Measurements from ENCODE around the gene LUZP1.

The LUZP1 gene

DNA sequence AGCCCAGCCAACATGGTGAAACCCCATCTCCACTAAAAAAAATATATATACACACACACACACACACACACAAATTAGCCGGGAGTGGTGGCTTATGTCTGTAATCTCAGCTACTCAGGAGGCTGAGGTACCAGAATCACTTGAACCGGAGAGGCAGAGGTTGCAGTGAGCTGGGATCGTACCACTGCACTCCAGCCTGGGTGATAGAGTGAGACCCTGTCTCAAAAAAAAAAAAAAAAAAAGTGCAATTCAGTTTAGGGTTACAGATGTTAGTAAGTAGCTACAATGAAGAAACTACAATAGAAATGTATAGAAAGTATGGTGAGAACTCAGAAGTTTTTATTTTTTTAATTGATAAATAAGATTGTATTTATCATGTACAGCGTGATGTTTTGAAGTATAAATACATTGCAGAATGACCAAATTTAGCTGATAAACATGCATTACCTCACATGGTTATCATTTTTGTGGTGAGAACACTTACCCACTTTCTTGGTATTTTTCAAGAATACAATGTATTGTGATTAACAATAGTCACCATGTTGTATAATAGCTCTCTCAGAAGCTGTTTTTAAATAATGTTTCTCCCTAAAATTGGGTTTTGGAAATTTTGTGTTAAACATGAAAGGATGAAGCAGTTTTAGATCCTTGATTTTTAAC lies 131.4 kb downstream of the LUZP1 start:
- FAIRE-seq = no peak

DNA sequence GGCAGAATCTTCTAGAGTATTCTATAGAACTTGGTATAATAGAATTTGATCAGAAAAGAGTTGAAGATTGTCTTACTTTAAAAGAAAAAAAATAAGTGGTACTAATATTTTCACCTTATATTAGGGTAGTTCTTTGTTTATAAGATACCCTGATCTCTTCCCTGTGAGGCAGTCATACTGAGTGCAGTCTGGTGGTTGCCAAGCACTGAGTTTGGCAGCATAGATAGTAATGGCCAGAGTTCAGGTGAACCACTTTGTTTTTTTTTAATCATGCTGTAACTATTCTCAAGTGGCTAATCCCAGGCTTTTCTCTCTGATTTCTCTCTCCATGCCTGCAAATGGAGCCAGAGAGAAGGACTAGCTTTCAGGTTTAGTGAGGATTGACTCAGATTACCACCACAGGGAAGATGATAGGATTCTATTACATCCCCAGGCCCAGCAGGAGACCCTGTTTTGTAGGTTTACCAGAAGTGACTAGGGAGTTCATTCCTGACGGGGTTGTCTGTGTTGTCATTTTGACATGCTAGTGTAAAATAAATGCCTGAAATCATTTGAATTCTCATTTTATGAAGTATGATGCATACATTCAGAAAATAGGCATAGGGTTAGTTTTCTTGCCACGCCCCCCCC lies 132.7 kb downstream of the LUZP1 start:
- FAIRE-seq (no peak), DNase-seq (ENCODE audit: insufficient read length, low spot score) (no peak)

More for the DNA sequence above, 131.4 kb downstream of the LUZP1 start:
- DNase-seq (ENCODE audit: insufficient read length, low spot score) = no peak

All from HTR-8/SVneo (cell line).